HEK293 (cell line): Measurements from ENCODE around the gene XIRP2.

ENCODE experiments used
- ATF2 ChIP-seq: fragments of 450-650 bp; formaldehyde crosslinking; IDR thresholded peaks from 2 replicates; pipeline ENCODE4 v1.5.1; 2016; ENCODE audit warnings: missing biosample characterization, missing genetic modification characterization, low read depth
- BCL11A ChIP-seq: fragments of 450-650 bp; formaldehyde crosslinking; IDR thresholded peaks from 2 replicates; pipeline ENCODE4 v1.5.1; 2016; ENCODE audit warnings: low read depth, missing biosample characterization, missing genetic modification characterization
- CTCF ChIP-seq: fragments of 450-650 bp; formaldehyde crosslinking; IDR thresholded peaks from 2 replicates; pipeline ENCODE4 v1.5.1; 2016; ENCODE audit warnings: missing biosample characterization, missing genetic modification characterization
- GFI1B ChIP-seq: fragments of 450-650 bp; formaldehyde crosslinking; IDR thresholded peaks from 2 replicates; pipeline ENCODE4 v1.5.1; 2016; ENCODE audit warnings: missing biosample characterization, missing genetic modification characterization
- SP7 ChIP-seq: fragments of 450-650 bp; formaldehyde crosslinking; IDR thresholded peaks from 2 replicates; pipeline ENCODE4 v1.5.1; 2016; ENCODE audit warnings: missing biosample characterization, missing genetic modification characterization
- YY1 ChIP-seq: fragments of 450-650 bp; formaldehyde crosslinking; IDR thresholded peaks from 2 replicates; pipeline ENCODE4 v1.5.1; 2018; ENCODE audit warnings: missing biosample characterization, missing genetic modification characterization
- ZNF214 ChIP-seq: fragments of 450-650 bp; formaldehyde crosslinking; IDR thresholded peaks from 2 replicates; pipeline ENCODE4 v1.5.1; 2017; ENCODE audit warnings: missing biosample characterization, mild to moderate bottlenecking, missing genetic modification characterization, borderline replicate concordance
- ZNF416 ChIP-seq: fragments of 450-650 bp; formaldehyde crosslinking; IDR thresholded peaks from 2 replicates; pipeline ENCODE4 v1.5.1; 2016; ENCODE audit warnings: missing biosample characterization, missing genetic modification characterization
- ZNF580 ChIP-seq: fragments of 450-650 bp; formaldehyde crosslinking; IDR thresholded peaks from 2 replicates; pipeline ENCODE4 v1.5.1; 2016; ENCODE audit warnings: missing biosample characterization, missing genetic modification characterization

GRCh38 chr2:167298017-167298416 lies 409.7 kb downstream of the XIRP2 start:
- TF ChIP-seq YY1 (tag by site-specific recombination) = no peak
- no peak for TF ChIP-seq ATF2 (tag by site-specific recombination)
- no peak for TF ChIP-seq CTCF (tag by site-specific recombination)
- no peak for TF ChIP-seq SP7 (tag by site-specific recombination)
- no peak for TF ChIP-seq BCL11A (tag by site-specific recombination)
- no peak for TF ChIP-seq ZNF580
- TF ChIP-seq ZNF416 (tag by site-specific recombination) = no peak
- TF ChIP-seq ZNF214 (tag by site-specific recombination) = no peak
- TF ChIP-seq GFI1B (tag by site-specific recombination) = no peak
